HG02943 (cell line): ENCODE results near the gene RBPJ.

Experiments
- ATAC-seq: cut with Tn5 transposase; IDR thresholded peaks from one replicate; pipeline ENCODE4 v1.9.1; 2021; ENCODE audit warnings: mild to moderate bottlenecking, low read depth, moderate library complexity; ENCODE audit not compliant: unreplicated experiment

RBPJ gene

DNA sequence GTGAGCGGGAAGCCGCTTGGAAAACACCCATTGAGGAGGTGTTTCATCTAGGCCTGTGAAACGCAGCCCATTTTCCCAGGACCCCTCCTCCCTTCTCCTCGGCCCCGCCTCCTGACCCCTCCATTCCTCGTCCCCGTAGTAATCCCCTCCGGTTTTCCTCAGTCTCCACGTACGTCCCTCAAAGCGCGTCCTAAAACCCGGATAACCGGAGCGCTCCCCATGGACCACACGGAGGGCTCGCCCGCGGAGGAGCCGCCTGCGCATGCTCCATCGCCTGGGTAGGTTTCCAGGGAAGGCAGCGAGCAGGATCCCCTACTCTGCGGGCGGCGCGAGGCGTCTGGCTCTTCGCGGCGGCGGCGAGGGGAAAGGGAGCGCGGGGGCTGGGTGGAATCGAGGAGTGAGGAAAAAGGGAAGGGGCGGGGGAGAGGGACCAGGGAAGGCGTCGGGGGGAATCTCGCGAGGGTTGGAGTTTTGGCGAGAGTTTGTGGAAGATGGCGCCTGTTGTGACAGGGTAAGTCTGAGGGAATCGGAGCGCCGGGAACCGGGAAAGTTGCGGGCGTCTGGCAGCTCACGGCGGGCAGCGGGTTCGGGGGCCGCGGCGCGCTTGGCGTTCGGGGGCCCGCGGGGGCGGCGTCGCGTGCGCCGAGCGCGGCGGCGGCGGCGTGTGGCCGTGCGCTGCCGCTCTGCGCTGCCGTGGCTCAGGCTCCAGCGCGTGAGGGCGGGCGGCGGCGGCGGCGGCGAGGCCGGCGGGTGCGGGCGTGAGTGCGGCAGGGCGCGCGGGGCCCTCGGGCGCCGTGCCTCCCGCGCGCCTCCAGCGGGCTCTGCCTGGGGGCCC is at the start of gene RBPJ:
Gene RBPJ, plus strand, starts transcription at position 477 of the 835 bp plus-strand sequence. Its CDS starts 15 bp downstream, at position 492.
- ATAC-seq, result peak; percentile 22

GRCh38 chr4:26271703-26272102 is 49.1 kb upstream of the RBPJ start:
- ATAC-seq, result no peak

DNA sequence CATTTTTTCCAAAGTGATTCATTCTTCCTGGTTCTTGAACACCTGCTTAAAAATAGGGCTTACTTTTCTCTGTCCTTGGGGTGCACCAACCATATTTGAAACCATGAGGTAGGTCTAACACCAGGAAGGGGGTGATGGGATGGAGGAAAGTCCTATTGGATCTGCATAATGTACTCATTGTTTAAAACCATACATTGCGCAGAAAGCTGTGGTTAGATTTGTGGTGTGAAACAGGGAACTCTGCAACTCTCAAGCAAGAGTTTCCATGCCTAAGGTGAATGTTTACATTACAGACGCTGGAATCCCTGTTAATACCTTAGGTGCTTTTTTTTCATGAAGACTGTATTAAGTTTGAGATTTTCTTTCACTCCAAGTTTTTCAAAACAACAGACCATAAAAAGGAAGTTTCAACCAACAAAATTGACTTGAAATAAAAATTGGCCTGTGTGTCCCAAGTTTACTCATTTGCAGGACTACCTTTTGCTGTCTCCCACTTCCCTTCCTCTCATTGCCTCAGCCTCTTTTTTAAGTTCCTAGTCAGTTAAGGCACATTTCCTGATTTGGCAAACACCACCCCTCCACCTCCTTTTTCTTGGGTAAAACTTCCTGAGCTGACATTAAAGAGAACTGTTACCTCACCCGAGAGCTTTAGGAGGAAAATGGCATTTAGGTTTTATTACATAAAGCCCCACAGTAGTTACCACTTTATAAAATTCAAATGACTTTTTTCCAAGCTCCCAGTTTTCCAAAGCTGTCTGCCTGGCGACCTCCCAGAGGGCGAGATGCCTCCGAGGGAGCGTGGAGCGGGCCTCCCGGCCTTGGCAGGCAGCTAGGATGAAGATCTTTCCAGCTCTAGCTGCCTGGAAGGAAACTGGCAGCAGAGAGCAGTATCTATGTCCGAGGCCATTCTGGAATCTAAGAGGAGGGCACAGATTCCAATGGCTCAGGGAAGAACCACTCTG is 47.9 kb upstream of the RBPJ start:
- ATAC-seq, result no peak

DNA sequence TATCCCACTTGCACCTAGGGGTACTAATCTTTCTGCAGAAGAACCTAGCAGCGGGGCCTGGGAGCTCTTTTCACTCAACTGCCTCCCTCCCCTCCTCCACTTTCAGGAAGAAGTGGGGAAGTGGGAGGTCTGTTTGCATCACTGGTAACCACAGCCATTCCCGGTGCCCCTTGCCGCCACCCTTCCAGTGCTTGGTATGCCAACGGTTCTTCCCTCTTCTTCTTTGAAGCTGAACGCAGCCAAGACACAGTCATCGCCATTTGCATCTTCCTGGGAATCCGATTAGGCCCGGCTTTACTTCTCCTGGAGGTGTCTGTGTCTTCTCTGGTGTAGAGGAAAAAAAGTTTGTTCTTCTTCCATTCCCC is 47.2 kb upstream of the RBPJ start:
- no peak for ATAC-seq

GRCh38 chr4:26275281-26275680 is 45.5 kb upstream of the RBPJ start:
- no peak for ATAC-seq

- ATAC-seq, result no peak
These were observed 41.4 kb upstream of the RBPJ start for GRCh38 chr4:26279446-26279845.

DNA sequence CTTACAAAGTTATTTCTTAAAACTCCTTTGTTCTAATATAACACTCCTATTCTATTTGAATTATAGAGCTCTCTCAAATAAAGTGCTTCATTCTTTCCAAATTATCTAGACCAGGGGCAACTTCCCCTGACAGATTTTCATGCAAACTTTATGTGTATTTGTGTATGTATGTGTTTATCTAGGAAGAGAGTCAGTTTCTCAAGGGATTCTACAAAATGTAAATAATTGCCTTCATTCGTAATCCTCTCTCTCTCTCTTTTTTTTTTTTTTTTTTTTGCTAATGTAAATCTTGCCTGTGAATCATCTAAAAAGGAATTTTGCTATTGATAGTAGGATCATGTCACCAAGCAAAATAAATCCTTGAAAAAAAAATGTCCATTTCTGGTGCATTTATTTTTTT is 38.9 kb upstream of the RBPJ start:
- ATAC-seq, result no peak

- ATAC-seq, result no peak
These were observed 36.3 kb upstream of the RBPJ start for GRCh38 chr4:26284536-26284935.

DNA sequence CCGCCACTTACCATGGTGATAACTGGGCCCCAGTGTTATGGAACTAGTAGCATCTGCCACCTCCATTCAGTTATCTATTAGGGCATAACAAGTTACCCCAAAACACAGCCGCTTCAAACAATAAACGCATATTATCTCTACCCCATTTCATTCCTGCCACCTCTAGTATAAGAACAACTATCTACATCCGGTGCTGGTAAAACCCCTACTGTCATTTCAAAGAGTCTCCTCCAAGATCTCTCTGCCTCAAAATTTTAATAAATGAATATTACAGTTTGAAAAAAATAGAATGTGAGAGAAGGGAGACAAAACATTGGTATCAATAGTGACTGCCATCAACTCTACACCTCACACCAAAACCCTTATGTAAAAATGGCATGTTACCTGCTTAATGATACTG is 35.5 kb upstream of the RBPJ start:
- no peak for ATAC-seq

GRCh38 chr4:26287756-26288155 is 33.1 kb upstream of the RBPJ start:
- no peak for ATAC-seq

GRCh38 chr4:26288355-26288909 is 32.4 kb upstream of the RBPJ start:
- peak; percentile 64 for ATAC-seq

GRCh38 chr4:26289401-26289800 is 31.4 kb upstream of the RBPJ start:
- no peak for ATAC-seq

- no peak for ATAC-seq
These were observed 30.5 kb upstream of the RBPJ start for GRCh38 chr4:26290321-26290720.

GRCh38 chr4:26294904-26295303 is 25.9 kb upstream of the RBPJ start:
- no peak for ATAC-seq

DNA sequence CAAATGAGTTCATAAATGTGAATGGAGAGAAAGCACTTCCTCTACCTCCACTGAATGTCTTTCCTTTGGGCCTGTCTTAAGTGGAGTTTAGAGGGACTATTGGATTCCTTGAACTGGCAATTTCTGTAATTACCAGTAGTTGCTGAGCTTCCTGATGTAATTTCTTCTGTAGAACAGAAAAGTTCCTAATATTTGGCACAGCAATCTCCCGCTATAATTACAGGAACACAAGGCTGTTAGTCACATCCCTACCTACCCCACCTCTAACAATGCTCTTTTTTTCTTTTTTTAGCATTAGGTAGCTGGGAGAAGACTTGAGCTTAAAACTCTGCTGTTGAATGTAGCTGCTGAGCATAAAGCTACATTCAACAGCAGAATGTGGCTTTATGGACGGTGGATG is 24.8 kb upstream of the RBPJ start:
- ATAC-seq, result no peak

DNA sequence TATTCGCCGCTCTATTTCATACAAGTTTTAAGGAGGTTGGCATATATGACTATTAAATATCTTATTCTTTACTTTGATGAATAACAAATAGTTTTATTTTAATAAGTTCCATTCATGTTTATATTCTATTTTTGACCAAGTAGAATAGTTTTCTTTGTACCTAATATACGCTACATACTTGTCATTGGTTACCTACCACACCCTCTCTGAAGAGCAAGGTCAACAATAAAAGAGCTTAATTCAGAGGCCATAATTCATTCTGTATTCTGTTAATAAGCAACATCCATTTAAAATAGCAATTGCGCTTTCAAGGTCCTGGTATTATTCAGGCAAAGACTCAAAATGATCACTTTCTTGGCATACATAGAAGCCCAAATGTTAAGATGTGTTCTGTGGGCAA is 24.3 kb upstream of the RBPJ start:
- no peak for ATAC-seq

GRCh38 chr4:26297219-26297618 is 23.6 kb upstream of the RBPJ start:
- no peak for ATAC-seq

- ATAC-seq, result no peak
These were observed 22.4 kb upstream of the RBPJ start for GRCh38 chr4:26298198-26298947.

DNA sequence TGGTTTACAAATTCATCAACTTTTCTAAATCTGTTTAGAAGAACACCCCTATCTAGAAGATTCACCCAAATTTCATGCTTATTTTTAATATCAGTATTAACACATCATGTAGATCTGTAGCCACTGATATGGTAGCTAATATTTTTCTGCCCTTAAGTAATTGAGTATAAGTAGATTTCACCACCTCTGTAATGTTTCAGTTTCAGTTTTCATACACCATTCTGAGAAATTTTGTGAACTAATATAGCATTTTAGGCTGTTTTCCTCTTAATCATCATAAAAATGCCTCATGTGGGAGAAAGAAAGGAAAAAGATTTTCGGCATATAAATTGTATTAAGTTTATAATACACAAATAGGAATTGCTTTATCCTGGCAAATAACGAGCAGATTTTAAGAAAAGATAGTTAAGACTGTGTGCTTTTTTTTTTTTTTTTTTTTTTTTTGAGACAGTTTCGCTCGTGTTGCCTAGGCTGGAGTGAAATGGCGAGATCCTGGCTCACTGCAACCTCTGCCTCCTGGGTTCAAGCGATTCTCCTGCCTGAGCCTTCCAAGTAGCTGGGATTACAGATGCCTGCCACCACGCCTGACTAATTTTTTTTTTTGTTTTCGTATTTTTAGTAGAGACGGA is 21.4 kb upstream of the RBPJ start:
- no peak for ATAC-seq
